ENCODE data around the gene SLC4A5.
"Not testable (repeated sequence)": the region's sequence is repeated elsewhere in the genome, so short reads cannot be mapped to it uniquely, and the experiment has no call there.

Gene SLC4A5

GRCh38 chr2:74198461-74199274 lies 144.5 kb downstream of the SLC4A5 start, which contains the start of gene MTHFD2:
TSS of gene MTHFD2 (plus strand) at chr2:74198615. CDS start at chr2:74198642, 27 bp downstream.
- peak; percentile 99 for DNase-seq (ENCODE audit: low read depth)

GRCh38 chr2:74198023-74198460 lies 145.2 kb downstream of the SLC4A5 start:
- no peak for DNase-seq (ENCODE audit: low read depth)

GRCh38 chr2:74197049-74197448 lies 146.2 kb downstream of the SLC4A5 start:
- DNase-seq (ENCODE audit: low read depth), result no peak

GRCh38 chr2:74194799-74195198 lies 148.4 kb downstream of the SLC4A5 start:
- no peak for DNase-seq (ENCODE audit: low read depth)

GRCh38 chr2:74191596-74192380 lies 151.4 kb downstream of the SLC4A5 start:
- DNase-seq (ENCODE audit: low read depth), result no peak

- DNase-seq (ENCODE audit: low read depth), result no peak
Observed at GRCh38 chr2:74188696-74189095, 154.5 kb downstream of the SLC4A5 start.

GRCh38 chr2:74188018-74188601 lies 155.1 kb downstream of the SLC4A5 start:
- peak; percentile 79 for DNase-seq (ENCODE audit: low read depth)

- not testable (repeated sequence) for DNase-seq (ENCODE audit: low read depth)
Observed at GRCh38 chr2:74186706-74187105, 156.5 kb downstream of the SLC4A5 start.

- no peak for DNase-seq (ENCODE audit: low read depth)
Observed at GRCh38 chr2:74186038-74186437, 157.2 kb downstream of the SLC4A5 start.

- no peak for DNase-seq (ENCODE audit: low read depth)
Observed at GRCh38 chr2:74183878-74184277, 159.3 kb downstream of the SLC4A5 start.

- DNase-seq (ENCODE audit: low read depth), result peak; percentile 26
Observed at GRCh38 chr2:74181739-74182138, 161.5 kb downstream of the SLC4A5 start.

- DNase-seq (ENCODE audit: low read depth), result peak; percentile 18
Observed at GRCh38 chr2:74179063-74179865, 164.0 kb downstream of the SLC4A5 start.

GRCh38 chr2:74178211-74179062 lies 164.8 kb downstream of the SLC4A5 start, which contains the start of gene MOB1A:
TSS of gene MOB1A (minus strand) at chr2:74178879. CDS start at chr2:74178674, 205 bp downstream.
- DNase-seq (ENCODE audit: low read depth), result peak; percentile 99

- DNase-seq (ENCODE audit: low read depth), result no peak
Observed at GRCh38 chr2:74177696-74178095, 165.5 kb downstream of the SLC4A5 start.

GRCh38 chr2:74174909-74175308 lies 168.3 kb downstream of the SLC4A5 start:
- DNase-seq (ENCODE audit: low read depth), result no peak

GRCh38 chr2:74168739-74169138 lies 174.5 kb downstream of the SLC4A5 start:
- no peak for DNase-seq (ENCODE audit: low read depth)
